H1 (cell line): ENCODE measurements around the gene CTIF. TPM values are rescaled to one million over a fixed set of nuclear protein-coding genes. Genes with fewer than 3 reads are reported as not detected.

Experiments
- ATF2 ChIP-seq: IDR thresholded peaks from 2 replicates; pipeline ENCODE4 v1.6.1; 2012; ENCODE audit warnings: low read length, inconsistent platforms
- CEBPB ChIP-seq: IDR thresholded peaks from 2 replicates; pipeline ENCODE4 v1.6.1; 2012; ENCODE audit warnings: low read depth, low read length
- SRF ChIP-seq: IDR thresholded peaks from 2 replicates; pipeline ENCODE4 v1.6.1; 2011; ENCODE audit warnings: mild to moderate bottlenecking, low read depth, low read length, moderate library complexity
- TAF7 ChIP-seq: optimal IDR thresholded peaks from 2 replicates; pipeline ENCODE3; 2011; ENCODE audit warnings: low read depth, mild to moderate bottlenecking, inconsistent platforms, low read length, moderate library complexity, borderline replicate concordance
- polyA plus RNA-seq, 7 experiments: library from polyadenylated mRNA; depleted of rRNA in 3 of 7; stranded (reverse) in 5 of 7; unstranded in 2 of 7; fragments of >200 nt in 5 of 7; fragments of 200-250 nt in 2 of 7; gene quantifications; 1 replicate in 5 of 7; 2 replicates in 1 of 7; 4 replicates in 1 of 7; pipeline versions ENCODE4 v1.2.1 to v1.2.3, GENCODE V29; 2011 to 2013; ENCODE audit warnings: missing spikeins in 2 of 7, mixed read lengths in 2 of 7
- total RNA-seq: library from RNA; stranded (reverse); fragmentation: NEBNext Ultra II Directional; extraction: Animal tissue kit (Norgen Biotek cat#: 25700); gene quantifications from 2 replicates; pipeline ENCODE4 v1.2.1, GENCODE V29; 2021

CTIF gene
- total and polyA plus RNA-seq, 2 of the 8 experiments (the other 6 are each of a cell fraction or from before 2014, with no cell fraction given), result 9.0 to 17.8 TPM

- TF ChIP-seq ATF2, result no peak
- TF ChIP-seq SRF, result no peak
- no peak for TF ChIP-seq CEBPB
- no peak for TF ChIP-seq TAF7
These were observed 141.8 kb downstream of the CTIF start (continued) for GRCh38 chr18:48680339-48681250.
